Measurements from ENCODE around the gene FAM117B. TPM values are rescaled to one million over a fixed set of nuclear protein-coding genes. Genes with fewer than 3 reads are reported as not detected.

Gene FAM117B
- total and polyA plus RNA-seq, 7 donors, result 3.6 to 8.9 (median 4.6) TPM

DNA sequence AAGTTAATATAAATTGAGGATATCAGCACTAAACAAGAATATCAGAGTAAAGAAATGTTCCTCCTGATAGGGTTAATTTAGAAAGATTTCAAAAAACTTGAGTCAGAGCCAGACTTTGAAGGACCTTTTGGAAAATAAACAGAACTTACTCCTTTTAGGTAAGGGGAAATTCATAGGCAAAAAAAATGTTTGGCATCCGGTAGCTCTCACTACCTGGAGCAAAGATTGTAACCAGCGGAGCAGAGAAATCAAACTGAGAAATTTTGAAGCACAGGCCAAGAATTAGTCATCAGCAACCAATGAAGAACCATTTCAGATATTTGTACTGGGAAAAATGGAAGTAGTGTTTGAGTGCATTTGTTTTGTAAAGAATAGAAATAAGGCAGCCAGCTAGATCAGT is 123.8 kb downstream of the FAM117B start:
- Histone ChIP-seq H3K4me3 (no peak overlapping the region), H3K4me1 (peaks cover 0 to 21% (median 12%) of the 10 kb centered on the region in 4 donors), H3K27me3 (no peaks in the 10 kb centered on the region), H3K9me3 (no peaks in the 10 kb centered on the region), H3K36me3 (peaks cover 0 to 7% (median 2%) of the 10 kb centered on the region in 4 donors), H3K27ac (peak overlapping the region in 2 of 4 donors; percentile 16 to 19)
- DNase-seq, result no peak
- intact Hi-C loops (cut with DNase I), result no loop called here
- TF ChIP-seq POLR2A (IDR thresholded peaks at IDR 0.05) (no peak), EP300 (IDR thresholded peaks at IDR 0.05) (no peak), POLR2AphosphoS5 (IDR thresholded peaks at IDR 0.05) (no peak)
- TF ChIP-seq, protein P1, sequence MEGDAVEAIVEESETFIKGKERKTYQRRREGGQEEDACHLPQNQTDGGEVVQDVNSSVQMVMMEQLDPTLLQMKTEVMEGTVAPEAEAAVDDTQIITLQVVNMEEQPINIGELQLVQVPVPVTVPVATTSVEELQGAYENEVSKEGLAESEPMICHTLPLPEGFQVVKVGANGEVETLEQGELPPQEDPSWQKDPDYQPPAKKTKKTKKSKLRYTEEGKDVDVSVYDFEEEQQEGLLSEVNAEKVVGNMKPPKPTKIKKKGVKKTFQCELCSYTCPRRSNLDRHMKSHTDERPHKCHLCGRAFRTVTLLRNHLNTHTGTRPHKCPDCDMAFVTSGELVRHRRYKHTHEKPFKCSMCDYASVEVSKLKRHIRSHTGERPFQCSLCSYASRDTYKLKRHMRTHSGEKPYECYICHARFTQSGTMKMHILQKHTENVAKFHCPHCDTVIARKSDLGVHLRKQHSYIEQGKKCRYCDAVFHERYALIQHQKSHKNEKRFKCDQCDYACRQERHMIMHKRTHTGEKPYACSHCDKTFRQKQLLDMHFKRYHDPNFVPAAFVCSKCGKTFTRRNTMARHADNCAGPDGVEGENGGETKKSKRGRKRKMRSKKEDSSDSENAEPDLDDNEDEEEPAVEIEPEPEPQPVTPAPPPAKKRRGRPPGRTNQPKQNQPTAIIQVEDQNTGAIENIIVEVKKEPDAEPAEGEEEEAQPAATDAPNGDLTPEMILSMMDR (IDR thresholded peaks at IDR 0.05), result no peak
- 78 to 89% methylated on average over 2 of the region's 2 CpGs for WGBS, 2 donors

DNA sequence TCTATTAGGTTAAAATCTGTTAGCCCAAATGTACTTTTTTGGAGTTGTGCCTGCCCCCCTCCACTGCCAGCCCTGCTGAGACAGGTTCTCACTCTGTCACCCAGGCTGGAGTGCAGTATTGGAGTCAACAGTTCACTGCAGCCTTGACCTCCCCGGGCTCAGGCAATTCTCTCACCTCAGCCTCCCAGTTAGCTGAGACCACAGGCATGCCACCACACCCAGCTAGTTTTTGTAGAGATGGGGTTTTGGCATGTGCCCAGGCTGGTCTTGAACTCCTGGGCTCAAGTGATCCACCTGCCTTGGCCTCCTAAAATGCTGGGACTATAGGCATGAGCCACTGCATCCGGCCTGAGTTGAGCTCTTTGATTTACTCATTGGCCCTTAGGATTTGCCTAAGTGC is 126.1 kb downstream of the FAM117B start:
- Histone ChIP-seq H3K4me3 (no peak overlapping the region), H3K27ac (no peak overlapping the region), H3K4me1 (peaks cover 0 to 35% (median 14%) of the 10 kb centered on the region in 4 donors), H3K27me3 (no peaks in the 10 kb centered on the region), H3K9me3 (no peaks in the 10 kb centered on the region), H3K36me3 (peaks cover 0 to 7% (median 2%) of the 10 kb centered on the region in 4 donors)
- DNase-seq, result no peak
- no peak for TF ChIP-seq POLR2A (IDR thresholded peaks at IDR 0.05)
- TF ChIP-seq, protein P1 (IDR thresholded peaks at IDR 0.05), result no peak
- TF ChIP-seq EP300 (IDR thresholded peaks at IDR 0.05), result no peak
- no peak for TF ChIP-seq POLR2AphosphoS5 (IDR thresholded peaks at IDR 0.05)
- intact Hi-C loops (cut with DNase I), result no loop called here
- WGBS, 2 donors, result 90 to 93% methylated on average over 2 of the region's 2 CpGs

DNA sequence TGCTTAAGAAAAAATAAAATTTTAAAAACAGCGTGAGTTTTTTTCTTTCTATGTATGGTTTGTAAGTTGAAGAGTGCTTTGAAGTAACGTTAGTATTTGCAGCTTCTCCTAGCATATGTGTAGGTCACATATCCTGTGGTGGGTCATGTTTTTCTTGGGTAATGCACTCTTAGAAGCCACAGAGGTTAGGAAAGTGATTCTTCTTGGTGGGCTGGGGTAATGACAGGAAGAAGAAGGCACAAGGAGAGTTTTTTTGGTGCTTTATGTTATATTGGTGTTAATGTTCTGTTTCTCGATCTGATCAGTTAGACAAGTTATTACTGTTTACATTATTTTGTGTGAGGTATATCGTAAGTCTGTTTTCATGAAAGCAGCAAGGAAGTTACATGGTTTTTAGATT is 127.8 kb downstream of the FAM117B start:
- intact Hi-C loops (cut with DNase I), result no loop called here
- TF ChIP-seq EP300 (IDR thresholded peaks at IDR 0.05) (no peak), POLR2AphosphoS5 (IDR thresholded peaks at IDR 0.05) (no peak), POLR2A (IDR thresholded peaks at IDR 0.05) (no peak)
- TF ChIP-seq, protein P1 (IDR thresholded peaks at IDR 0.05), result no peak
- Histone ChIP-seq H3K27me3 (no peaks in the 10 kb centered on the region), H3K27ac (no peak overlapping the region), H3K36me3 (peaks cover 0 to 7% (median 2%) of the 10 kb centered on the region in 4 donors), H3K9me3 (no peaks in the 10 kb centered on the region), H3K4me3 (no peak overlapping the region), H3K4me1 (peaks cover 0 to 31% (median 12%) of the 10 kb centered on the region in 4 donors)
- no peak for DNase-seq
- 51 to 65% methylated on average over 4 of the region's 4 CpGs for WGBS, 2 donors

DNA sequence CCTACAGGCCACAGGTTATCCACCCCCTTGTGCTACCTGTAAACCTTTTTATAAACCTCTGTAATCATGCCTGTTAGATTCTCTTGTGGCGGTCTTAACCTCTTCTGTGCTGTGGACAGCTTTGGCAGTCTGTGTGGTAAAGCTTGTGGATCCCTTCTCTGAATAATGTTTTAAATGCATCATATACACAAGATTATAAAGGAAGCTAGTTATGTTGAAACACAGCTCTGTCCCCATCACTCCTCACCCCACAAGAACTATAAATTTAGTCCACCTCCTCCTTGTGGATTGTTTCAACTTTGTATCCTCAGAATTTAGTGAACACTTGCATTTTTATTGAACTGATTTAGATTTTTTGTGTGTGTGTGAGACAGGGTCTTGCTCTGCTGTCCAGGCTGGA is 129.1 kb downstream of the FAM117B start:
- 91 to 100% methylated on average over 1 of the region's 1 CpG for WGBS, 2 donors
- H3K27ac ChIP-seq, result no peak overlapping the region
- H3K4me1 ChIP-seq, result peaks cover 0 to 20% (median 3%) of the 10 kb centered on the region in 4 donors
- H3K4me3 ChIP-seq, result no peak overlapping the region
- peaks cover 0 to 7% (median 2%) of the 10 kb centered on the region in 4 donors for H3K36me3 ChIP-seq
- TF ChIP-seq EP300 (IDR thresholded peaks at IDR 0.05), result no peak
- no peak for TF ChIP-seq POLR2A (IDR thresholded peaks at IDR 0.05)
- TF ChIP-seq POLR2AphosphoS5 (IDR thresholded peaks at IDR 0.05), result no peak
- TF ChIP-seq, protein P1 (IDR thresholded peaks at IDR 0.05), result no peak
- no peaks in the 10 kb centered on the region for H3K9me3 ChIP-seq
- intact Hi-C loops (cut with DNase I), result no loop called here
- DNase-seq, result no peak
- H3K27me3 ChIP-seq, result no peaks in the 10 kb centered on the region

DNA sequence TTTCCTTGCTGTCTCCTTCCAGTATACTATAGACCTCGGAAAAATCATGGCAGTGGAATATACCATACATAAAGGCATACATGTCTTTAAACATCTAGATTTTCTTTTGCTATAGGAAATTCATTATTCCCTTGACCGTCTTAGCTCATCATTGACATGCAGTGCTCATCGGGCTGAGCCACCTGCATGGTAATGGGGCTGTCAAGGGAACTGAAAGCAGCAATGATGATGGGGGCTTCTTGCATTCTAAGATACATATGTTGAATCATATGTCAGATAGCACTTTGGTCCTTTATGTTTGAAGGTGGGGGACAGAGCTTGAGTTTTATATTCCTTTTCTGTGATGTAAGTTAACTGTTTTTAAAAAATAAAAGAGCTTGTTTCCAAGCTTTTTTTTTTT is 130.2 kb downstream of the FAM117B start:
- Histone ChIP-seq H3K36me3 (peaks cover 0 to 1% (median 0%) of the 10 kb centered on the region in 4 donors), H3K27ac (no peak overlapping the region), H3K27me3 (no peaks in the 10 kb centered on the region), H3K4me1 (peaks cover 0 to 26% (median 3%) of the 10 kb centered on the region in 4 donors), H3K4me3 (no peak overlapping the region), H3K9me3 (no peaks in the 10 kb centered on the region)
- DNase-seq, result no peak
- intact Hi-C loops (cut with DNase I), result no loop called here
- TF ChIP-seq EP300 (IDR thresholded peaks at IDR 0.05) (no peak), POLR2A (IDR thresholded peaks at IDR 0.05) (no peak), POLR2AphosphoS5 (IDR thresholded peaks at IDR 0.05) (no peak)
- TF ChIP-seq, protein P1 (IDR thresholded peaks at IDR 0.05), result no peak
- 84 to 94% methylated on average over 3 of the region's 3 CpGs for WGBS, 2 donors

All from sigmoid colon (tissue), 7 donors.